ENCODE results near the gene CENATAC.
A peak's percentile ranks its signal among the peaks of the same experiment; 100 is the strongest.
"Not testable (repeated sequence)": the region's sequence is repeated elsewhere in the genome, so short reads cannot be mapped to it uniquely, and the experiment has no call there.

Gene CENATAC

DNA sequence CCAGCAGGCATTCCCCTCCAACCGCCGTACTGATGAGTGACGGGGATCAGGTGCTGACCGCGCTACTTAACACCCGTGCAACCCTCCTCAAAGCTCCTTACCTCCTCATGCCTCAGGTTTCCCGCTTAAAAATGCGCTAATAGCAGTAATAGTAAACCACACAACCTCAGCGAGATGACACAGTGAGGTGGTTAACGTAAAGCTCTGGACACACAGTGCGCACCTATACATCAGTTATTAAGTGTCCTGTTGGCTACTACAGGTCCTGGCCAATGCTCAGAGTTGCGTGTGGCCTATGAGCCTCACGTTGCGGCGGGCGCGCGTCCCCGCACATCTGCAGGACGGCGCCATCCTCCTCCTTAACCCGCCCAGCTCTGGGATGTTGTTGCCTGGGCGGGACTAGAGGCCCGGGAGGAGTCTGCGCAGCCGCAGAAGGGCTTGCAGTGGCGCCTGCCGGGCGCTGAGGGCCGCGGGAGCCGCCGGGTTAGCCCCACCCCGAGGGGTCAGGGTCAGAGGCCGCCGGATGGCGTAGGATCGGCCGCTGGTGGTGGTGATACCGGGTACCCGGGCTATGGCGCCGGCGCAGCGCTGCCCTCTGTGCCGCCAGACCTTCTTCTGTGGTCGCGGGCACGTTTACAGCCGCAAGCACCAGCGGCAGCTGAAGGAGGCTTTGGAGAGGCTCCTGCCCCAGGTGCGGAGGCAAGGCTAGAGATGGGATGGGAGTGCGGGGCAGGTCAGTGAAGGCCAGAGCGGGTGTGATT lies at the start of gene CENATAC:
TSS of gene CENATAC (plus strand) at position 512 of the 761 bp plus-strand sequence. CDS start at position 572, 60 bp downstream.
- ATAC-seq = peak; percentile 97
- peak; percentile 98 for DNase-seq

DNA sequence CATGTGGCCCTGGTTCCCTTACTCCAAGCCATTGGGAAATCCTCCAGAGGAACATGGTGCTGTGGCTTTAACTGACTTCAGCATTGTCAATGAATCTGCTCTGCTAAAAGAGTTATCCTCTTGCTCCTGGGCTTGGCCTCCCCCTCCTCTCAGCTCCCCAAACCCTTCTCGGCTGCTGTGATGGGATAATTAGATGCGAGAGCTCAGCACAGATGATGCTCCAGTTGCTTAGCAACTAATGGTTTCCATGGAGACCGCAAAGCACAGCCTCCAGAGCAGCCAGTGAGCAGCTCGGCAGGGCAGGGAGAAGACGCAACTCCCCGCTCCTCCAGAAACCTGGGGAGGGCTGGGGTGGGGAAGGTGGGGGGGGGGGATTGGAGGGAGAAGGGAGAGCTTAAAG lies 44.7 kb upstream of the CENATAC start:
- no peak for DNase-seq
- no peak for ATAC-seq

DNA sequence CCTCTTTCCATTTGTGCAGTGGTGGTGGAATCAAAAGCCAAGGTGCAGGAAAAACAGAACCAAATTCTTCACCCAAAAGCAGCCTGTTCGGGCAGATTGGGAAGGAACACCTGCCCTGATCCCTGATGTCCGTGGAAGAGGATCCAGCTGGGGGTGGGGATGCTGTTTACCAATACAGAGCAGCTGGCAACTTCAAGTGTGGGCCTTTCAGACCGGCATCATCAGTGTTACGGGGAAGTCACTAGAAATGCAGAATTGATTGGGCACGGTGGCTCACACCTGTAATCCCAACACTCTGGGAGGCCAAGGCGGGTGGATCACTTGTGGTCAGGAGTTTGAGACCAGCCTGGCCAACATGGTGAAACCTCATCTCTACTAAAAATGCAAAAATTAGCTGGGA lies 44.0 kb upstream of the CENATAC start:
- not testable (repeated sequence) for ATAC-seq, DNase-seq

DNA sequence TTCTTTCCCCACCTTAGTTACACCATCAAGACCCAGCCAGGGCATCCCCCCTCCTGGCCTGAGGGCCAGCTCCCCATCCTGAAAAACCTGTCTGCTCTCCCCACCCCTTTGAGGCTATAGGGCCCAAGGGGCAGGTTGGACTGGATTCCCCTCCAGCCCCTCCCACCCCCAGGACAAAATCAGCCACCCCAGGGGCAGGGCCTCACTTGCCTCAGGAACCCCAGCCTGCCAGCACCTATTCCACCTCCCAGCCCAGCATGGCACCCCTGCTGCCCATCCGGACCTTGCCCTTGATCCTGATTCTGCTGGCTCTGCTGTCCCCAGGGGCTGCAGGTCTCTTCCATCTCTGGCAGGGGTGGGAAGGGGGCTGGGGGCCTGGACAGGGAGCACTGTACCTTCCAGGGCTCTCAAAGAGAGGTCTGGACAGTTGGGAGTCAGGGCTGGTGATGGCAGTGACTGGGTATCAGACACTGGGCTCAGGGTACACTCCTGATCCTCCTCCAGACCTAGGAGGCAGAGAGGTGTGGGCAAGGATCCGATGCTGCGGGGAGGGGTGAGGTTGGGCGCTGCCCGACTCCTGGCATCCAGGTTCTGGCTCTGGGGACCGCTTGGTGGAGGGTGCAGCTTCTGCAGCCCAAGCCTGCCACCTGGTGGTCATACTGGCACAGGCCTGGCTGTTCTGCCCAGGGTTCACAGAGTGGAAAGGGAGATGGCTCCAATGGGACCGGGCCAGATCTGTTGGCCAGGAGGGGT lies 41.7 kb upstream of the CENATAC start, which contains the start of gene UPK2:
TSS of gene UPK2 (plus strand) at position 205 of the 753 bp plus-strand sequence. CDS start at position 258, 53 bp downstream.
- peak; percentile 99 for ATAC-seq
- peak; percentile 94 for DNase-seq

- DNase-seq (no peak), ATAC-seq (no peak)
These were observed 41.0 kb upstream of the CENATAC start for GRCh38 chr11:118956847-118957469.

- DNase-seq (no peak), ATAC-seq (no peak)
These were observed 40.4 kb upstream of the CENATAC start for GRCh38 chr11:118957549-118957948.

- no peak for DNase-seq
- ATAC-seq = no peak
These were observed 40.0 kb upstream of the CENATAC start for GRCh38 chr11:118957968-118958367.

DNA sequence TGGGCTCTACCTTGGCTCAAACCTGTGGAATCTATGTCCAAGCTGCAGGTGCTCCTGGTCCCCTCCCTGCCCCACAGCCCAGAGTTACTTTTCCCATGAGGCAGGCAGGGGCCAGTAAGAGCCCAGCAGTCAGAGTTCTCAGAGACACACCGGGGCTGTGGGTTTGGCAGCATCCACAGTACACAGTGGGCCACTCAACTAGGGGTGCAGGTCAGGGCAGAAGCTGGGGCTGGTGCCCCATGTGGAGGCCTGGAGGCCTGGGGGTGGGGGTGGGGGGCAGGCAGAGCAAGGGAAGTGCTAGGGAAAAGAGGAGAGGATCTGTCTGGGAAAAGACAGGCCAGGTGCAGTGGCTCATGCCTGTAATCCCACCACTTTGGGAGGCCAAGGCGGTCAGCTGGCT lies 39.4 kb upstream of the CENATAC start:
- ATAC-seq (no peak), DNase-seq (no peak)

- ATAC-seq = no peak
- no peak for DNase-seq
These were observed 36.7 kb upstream of the CENATAC start for GRCh38 chr11:118961189-118961588.

- ATAC-seq (no peak), DNase-seq (no peak)
These were observed 36.3 kb upstream of the CENATAC start for GRCh38 chr11:118961591-118961990.

DNA sequence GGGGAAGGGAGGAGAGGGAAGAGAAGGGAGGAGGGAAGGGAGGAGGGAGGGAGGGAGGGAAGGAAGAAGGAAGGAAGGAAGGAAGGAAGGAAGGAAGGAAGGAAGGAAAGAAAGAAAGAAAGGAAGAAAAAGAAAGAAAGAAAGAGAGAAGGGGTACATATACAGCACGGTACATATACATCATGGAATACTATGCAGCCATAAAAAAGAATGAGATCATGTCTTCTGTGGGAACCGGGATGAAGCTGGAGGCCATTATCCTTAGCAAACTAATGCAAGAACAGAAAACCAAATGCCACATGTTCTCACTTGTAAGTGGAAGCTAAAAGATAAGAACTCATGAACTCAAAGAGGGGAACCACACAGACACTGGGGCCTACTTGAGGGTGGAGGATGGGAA lies 28.4 kb upstream of the CENATAC start:
- not testable (repeated sequence) for DNase-seq, ATAC-seq

DNA sequence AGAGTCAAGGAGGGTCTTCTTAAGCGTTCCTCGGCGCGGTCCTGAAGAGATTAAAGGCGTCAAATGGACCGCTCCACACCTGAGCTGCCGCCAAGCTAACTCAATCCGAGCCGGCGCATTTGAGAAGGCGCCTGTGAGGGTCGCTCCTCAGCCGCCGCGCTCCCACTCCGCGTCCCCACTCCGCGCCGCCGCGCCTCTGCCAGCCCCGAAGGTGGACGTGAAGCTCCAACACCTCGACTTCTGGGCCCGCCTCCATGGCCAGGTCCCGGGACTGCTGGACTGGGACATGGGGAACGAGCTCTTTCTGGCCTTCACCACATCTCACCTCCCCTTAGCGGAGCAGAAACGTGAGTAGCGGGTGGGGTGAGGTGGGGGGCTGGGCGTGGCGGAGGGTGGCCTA lies 26.3 kb upstream of the CENATAC start, which contains the start of gene FOXR1:
TSS of gene FOXR1 (plus strand) at position 116 of the 400 bp plus-strand sequence. CDS start at position 287, 171 bp downstream.
- DNase-seq (no peak), ATAC-seq (no peak)

DNA sequence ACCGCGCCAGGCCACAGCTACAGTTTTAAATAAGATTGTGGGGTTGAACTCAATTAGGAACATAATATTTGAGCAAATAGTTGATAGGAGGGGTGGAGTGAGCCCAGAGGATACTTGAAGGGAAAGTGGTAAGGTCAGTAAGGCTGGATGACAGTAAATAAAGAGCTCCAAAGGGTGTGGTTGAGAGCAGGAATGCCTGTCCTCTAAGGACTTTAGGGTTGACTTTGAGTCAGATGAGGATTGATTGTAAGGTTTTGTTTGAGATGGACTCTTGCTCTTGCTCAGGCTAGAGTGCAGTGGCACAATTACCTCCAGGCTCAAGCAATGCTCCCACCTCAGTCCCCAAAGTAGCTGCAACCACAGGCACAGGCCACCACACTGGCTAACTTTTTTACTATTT lies 24.0 kb upstream of the CENATAC start:
- no peak for ATAC-seq
- DNase-seq = no peak

- no peak for ATAC-seq
- no peak for DNase-seq
These were observed 21.9 kb upstream of the CENATAC start for GRCh38 chr11:118975771-118976709.

- no peak for ATAC-seq
- no peak for DNase-seq
These were observed 18.5 kb upstream of the CENATAC start for GRCh38 chr11:118979434-118979833.

DNA sequence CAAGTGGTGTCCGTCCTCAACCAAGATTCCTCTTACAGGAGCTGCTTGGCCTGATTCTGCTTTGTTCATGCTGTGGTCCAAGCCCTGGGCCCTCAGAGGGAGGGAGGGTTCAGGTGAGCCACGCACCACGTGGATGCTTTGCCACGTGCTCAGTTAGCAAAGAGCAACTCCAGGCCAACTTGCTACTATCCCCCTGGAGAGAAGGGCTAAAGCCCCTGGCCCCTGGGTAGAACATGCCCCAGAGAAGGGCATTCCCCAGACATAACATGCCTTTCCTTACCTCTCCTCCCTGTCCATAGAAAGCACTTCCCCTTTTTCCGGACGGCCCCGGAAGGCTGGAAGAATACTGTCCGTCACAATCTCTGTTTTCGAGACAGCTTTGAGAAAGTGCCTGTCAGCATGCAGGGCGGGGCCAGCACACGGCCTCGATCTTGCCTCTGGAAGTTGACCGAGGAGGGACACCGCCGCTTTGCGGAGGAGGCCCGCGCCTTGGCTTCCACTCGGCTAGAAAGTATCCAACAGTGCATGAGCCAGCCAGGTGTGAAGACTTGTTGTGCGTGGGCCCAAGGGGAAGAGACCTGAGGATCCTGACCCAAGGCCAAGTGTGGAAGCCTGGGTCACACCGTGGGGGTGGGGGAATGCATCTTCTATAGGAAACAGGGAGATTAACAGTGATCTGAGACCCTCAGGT lies 17.6 kb upstream of the CENATAC start:
- DNase-seq (no peak), ATAC-seq (no peak)

DNA sequence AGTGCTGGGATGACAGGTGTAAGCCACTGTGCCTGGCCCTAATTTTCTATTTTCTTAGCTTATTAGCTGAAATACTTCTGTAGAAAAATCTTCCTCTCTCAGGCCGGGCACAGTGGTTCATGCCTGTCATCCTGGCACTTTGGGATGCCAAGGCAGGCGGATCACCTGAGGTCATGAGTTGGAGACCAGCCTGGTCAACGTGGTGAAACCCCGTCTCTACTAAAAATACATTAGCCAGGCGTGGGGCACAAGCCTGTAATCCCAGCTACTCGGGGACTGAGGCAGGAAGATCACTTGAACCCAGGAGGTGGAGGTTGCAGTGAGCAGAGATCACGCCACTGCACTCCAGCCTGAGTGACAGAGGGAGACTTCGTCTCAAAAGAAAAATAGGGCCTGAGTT lies 13.6 kb upstream of the CENATAC start:
- ATAC-seq, DNase-seq: not testable (repeated sequence)

DNA sequence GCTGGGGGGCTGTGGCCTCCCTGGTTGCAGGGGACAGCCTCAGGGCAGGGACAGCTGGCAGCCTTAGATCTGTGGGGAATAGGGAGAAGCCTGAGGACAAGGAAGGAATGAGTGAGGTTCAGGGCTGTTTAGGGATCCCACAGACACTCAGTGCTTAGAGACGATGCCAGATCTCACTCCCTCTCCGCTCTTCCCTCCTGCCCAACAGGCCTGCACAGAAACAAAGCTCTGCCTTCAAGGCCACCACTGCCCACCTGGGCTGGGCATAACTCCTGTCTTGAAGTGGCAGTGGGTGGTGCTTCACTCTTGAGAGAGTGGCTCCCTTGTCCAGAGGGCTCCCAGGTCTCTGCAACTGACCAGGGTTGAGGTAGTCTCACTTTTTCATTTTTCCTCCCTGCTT lies 13.1 kb upstream of the CENATAC start:
- no peak for ATAC-seq
- no peak for DNase-seq

DNA sequence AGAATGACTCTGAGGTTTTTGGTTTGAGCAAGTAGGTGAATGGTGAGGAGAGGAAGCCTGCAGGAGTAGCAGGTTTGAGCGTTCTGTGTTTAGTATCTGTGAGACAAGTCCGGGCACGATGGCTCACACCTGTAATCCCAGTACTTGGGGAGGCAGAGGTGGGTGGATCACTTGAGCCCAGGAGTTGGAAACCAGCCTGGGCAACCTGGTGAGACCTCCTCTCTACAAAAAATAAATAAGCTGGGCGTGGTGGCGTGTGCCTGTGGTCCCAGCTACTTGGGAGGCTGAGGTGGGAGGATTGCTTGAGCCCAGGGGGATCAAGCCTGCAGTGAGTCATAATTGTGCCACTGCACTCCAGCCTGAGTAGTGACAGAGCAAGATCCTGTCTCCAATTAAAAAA lies 9.7 kb upstream of the CENATAC start:
- no peak for ATAC-seq

GRCh38 chr11:118991486-118992038 lies 6.4 kb upstream of the CENATAC start:
- not testable (repeated sequence) for ATAC-seq

More for the DNA sequence above, 9.7 kb upstream of the CENATAC start:
- DNase-seq = no peak

More at GRCh38 chr11:118991486-118992038, 6.4 kb upstream of the CENATAC start:
- not testable (repeated sequence) for DNase-seq
